CD14-positive monocyte (primary cell): ENCODE data around the gene INTS2. TPM values are rescaled to one million over a fixed set of nuclear protein-coding genes. Genes with fewer than 3 reads are reported as not detected.
A peak's percentile ranks its signal among the peaks of the same experiment; 100 is the strongest.

Experiments used
- DNase-seq, 3 donors: peaks; one replicate each; pipeline ENCODE4 v3.0.0-alpha.2; 2011 to 2022
- H2AFZ ChIP-seq: 2 replicates; pipeline ENCODE4 v1.6.0; 2012; ENCODE audit warnings: mild to moderate bottlenecking, low read depth, low read length, inconsistent platforms; ENCODE audit not compliant: insufficient read depth, poor library complexity, severe bottlenecking
- H3K27ac ChIP-seq, 2 donors: 1 replicate in 1 of 2; 2 replicates in 1 of 2; pipeline ENCODE4 v1.5.1; 2012 to 2013; ENCODE audit warnings: low read length in 2 of 2, control low read depth in 1 of 2, inconsistent platforms in 1 of 2, low read depth in 1 of 2, mild to moderate bottlenecking in 1 of 2
- H3K27me3 ChIP-seq, 2 donors: one replicate each; pipeline versions ENCODE4 v1.6.0 to v1.6.1; 2011 to 2013; ENCODE audit warnings: low read length in 2 of 2; ENCODE audit not compliant: control insufficient read depth in 2 of 2, insufficient read depth in 2 of 2
- H3K36me3 ChIP-seq, 2 donors: replicated peaks in 1 of 2; 1 replicate in 1 of 2; 2 replicates in 1 of 2; pipeline versions ENCODE4 v1.5.1 to v1.6.1; 2012 to 2013; ENCODE audit warnings: low read length in 2 of 2, control low read depth in 1 of 2, inconsistent platforms in 1 of 2, mild to moderate bottlenecking in 1 of 2; ENCODE audit not compliant: insufficient read depth in 2 of 2, control insufficient read depth in 1 of 2
- H3K4me1 ChIP-seq, 2 donors: 1 replicate in 1 of 2; 2 replicates in 1 of 2; pipeline versions ENCODE4 v1.5.1 to v1.6.1; 2012 to 2013; ENCODE audit warnings: low read length in 2 of 2, control low read depth in 1 of 2, inconsistent platforms in 1 of 2, mild to moderate bottlenecking in 1 of 2, moderate library complexity in 1 of 2; ENCODE audit not compliant: insufficient read depth in 2 of 2, control insufficient read depth in 1 of 2
- H3K4me2 ChIP-seq: replicated peaks from 2 replicates; pipeline ENCODE3; 2012; ENCODE audit warnings: low read length, moderate library complexity, mild to moderate bottlenecking; ENCODE audit not compliant: poor library complexity, severe bottlenecking; ENCODE audit errors: extremely low read depth
- H3K4me3 ChIP-seq, 3 experiments: fragments of 200-600 bp in 1 of 3; sonication (generic) in 1 of 3; replicated peaks in 1 of 3; 1 replicate in 2 of 3; 2 replicates in 1 of 3; pipeline ENCODE4 v1.5.1; 2011 to 2013; ENCODE audit warnings: low read length in 3 of 3, mild to moderate bottlenecking in 3 of 3, control low read depth in 2 of 3, low read depth in 2 of 3, inconsistent platforms in 1 of 3, moderate library complexity in 1 of 3
- H3K79me2 ChIP-seq: 2 replicates; pipeline ENCODE4 v1.6.0; 2012; ENCODE audit warnings: mild to moderate bottlenecking, control low read depth, inconsistent platforms, low read length, moderate library complexity; ENCODE audit not compliant: insufficient read depth
- H3K9ac ChIP-seq: 2 replicates; pipeline ENCODE4 v1.6.0; 2017; ENCODE audit warnings: low read length, mild to moderate bottlenecking; ENCODE audit not compliant: insufficient read depth, poor library complexity, severe bottlenecking
- H3K9me3 ChIP-seq, 2 donors: replicated peaks in 1 of 2; 1 replicate in 1 of 2; 2 replicates in 1 of 2; pipeline versions ENCODE4 v1.5.1 to v1.6.1; 2012 to 2013; ENCODE audit warnings: low read length in 2 of 2, control low read depth in 1 of 2; ENCODE audit not compliant: control insufficient read depth in 1 of 2, insufficient read depth in 1 of 2
- H4K20me1 ChIP-seq: 2 replicates; pipeline ENCODE4 v1.6.0; 2012; ENCODE audit warnings: mild to moderate bottlenecking, low read length, control low read depth, moderate library complexity; ENCODE audit not compliant: insufficient read depth
- H3K27ac Mint-ChIP-seq, 7 donors: one replicate each; pipeline ENCODE4 v1.8.0; 2020; ENCODE audit warnings: mild to moderate bottlenecking in 7 of 7, mixed read lengths in 7 of 7, moderate library complexity in 6 of 7, inconsistent platforms in 2 of 7
- H3K27me3 Mint-ChIP-seq, 3 donors: one replicate each; pipeline ENCODE4 v1.8.0; 2021 to 2022; ENCODE audit warnings: low read depth in 3 of 3, mild to moderate bottlenecking in 3 of 3, mixed read lengths in 3 of 3, moderate library complexity in 3 of 3, inconsistent platforms in 1 of 3
- H3K36me3 Mint-ChIP-seq, 2 donors: one replicate each; pipeline ENCODE4 v1.8.0; 2020; ENCODE audit warnings: mixed read lengths in 2 of 2, inconsistent platforms in 1 of 2, mild to moderate bottlenecking in 1 of 2
- H3K4me1 Mint-ChIP-seq: one replicate; pipeline ENCODE4 v1.8.0; 2020; ENCODE audit warnings: mild to moderate bottlenecking, mixed read lengths
- H3K4me3 Mint-ChIP-seq, 2 donors: one replicate each; pipeline ENCODE4 v1.8.0; 2020; ENCODE audit warnings: mild to moderate bottlenecking in 2 of 2, mixed read lengths in 2 of 2, moderate library complexity in 1 of 2
- H3K9me3 Mint-ChIP-seq, 7 donors: one replicate each; pipeline ENCODE4 v1.8.0; 2020 to 2022; ENCODE audit warnings: mixed read lengths in 7 of 7, mild to moderate bottlenecking in 6 of 7, moderate library complexity in 6 of 7, inconsistent platforms in 2 of 7
- WGBS: methylation state at CpG from one replicate; pipeline ENCODE4 v1.1.5; 2013; ENCODE audit warnings: missing lambda C conversion rate; ENCODE audit not compliant: insufficient coverage; 5-methylcytosine and 5-hydroxymethylcytosine counted together
- intact Hi-C, 2 donors: fragments of 100-400 bp; cut with micrococcal nuclease; formaldehyde crosslinking; loops; one replicate each; pipeline versions ENCODE4 v1.15.0 to v1.15.1; 2023
- polyA plus RNA-seq, 3 donors: library from polyadenylated mRNA; depleted of rRNA in 1 of 3; unstranded in 2 of 3; stranded (reverse) in 1 of 3; fragments of 300-500 nt in 2 of 3; fragments of >200 nt in 1 of 3; fragmentation: Illumina TruSeq in 2 of 3; gene quantifications; 1 replicate in 2 of 3; 2 replicates in 1 of 3; pipeline ENCODE4 v1.2.3, GENCODE V29; 2012 to 2021
- small RNA-seq: library from RNA; depleted of rRNA; stranded (forward); fragments of <200 nt; gene quantifications from one replicate; pipeline ENCODE3, GENCODE V24; 2012; ENCODE audit warnings: low read depth; ENCODE audit not compliant: insufficient read length
- TF ChIP-seq, protein P1 (sequence below): fragments of 200-600 bp; IDR thresholded peaks from one replicate; pipeline ENCODE4 v1.8.0; 2022; ENCODE audit warnings: antibody characterized with exemption, mild to moderate bottlenecking

Gene INTS2
- polyA plus RNA-seq, 3 donors, result 2.2 to 2.9 (median 2.6) TPM

DNA sequence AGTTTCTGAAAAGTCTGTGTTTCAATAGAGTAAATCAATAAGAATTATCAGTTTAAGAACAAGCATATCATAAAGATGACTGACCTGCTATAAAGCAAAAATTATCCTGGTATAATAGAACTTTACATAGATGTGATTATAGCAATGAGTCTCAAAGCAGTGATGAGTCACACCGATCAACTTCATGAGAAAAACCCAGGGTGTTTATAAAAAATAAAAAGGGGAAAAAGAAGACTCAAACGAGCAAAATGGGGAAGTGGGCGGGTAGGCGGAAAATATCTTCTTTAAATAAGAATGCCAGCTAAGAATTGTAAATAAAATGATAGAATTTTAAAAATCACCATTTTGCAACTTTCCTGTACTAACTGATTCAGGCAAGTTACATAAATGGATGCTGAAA is 111.2 kb downstream of the INTS2 start:
- no peak overlapping the region for H3K4me3 ChIP-seq
- WGBS, result no CpG with 5 or more reads among the region's 4 CpGs
- H3K79me2 ChIP-seq, result no peaks in the 10 kb centered on the region
- H3K4me1 ChIP-seq, result peaks cover 10 to 16% of the 10 kb centered on the region in 2 donors
- H3K9ac ChIP-seq, result no peak overlapping the region
- peak overlapping the region; percentile 34 for H3K4me2 ChIP-seq
- peaks cover 0 to 6% of the 10 kb centered on the region in 2 donors for H3K9me3 ChIP-seq
- H3K4me3 Mint-ChIP-seq, result peak overlapping the region in 1 of 2 donors; percentile 59
- DNase-seq, result peak; percentile 61 to 80 (median 72)
- H3K4me1 Mint-ChIP-seq, result peaks cover 19% of the 10 kb centered on the region
- peaks cover 11 to 20% of the 10 kb centered on the region in 2 donors for H3K36me3 Mint-ChIP-seq
- H3K27ac Mint-ChIP-seq, result peak overlapping the region; percentile 56 to 80 (median 77)
- peaks cover 0 to 5% of the 10 kb centered on the region in 2 donors for H3K36me3 ChIP-seq
- H4K20me1 ChIP-seq, result no peaks in the 10 kb centered on the region
- TF ChIP-seq, protein P1, sequence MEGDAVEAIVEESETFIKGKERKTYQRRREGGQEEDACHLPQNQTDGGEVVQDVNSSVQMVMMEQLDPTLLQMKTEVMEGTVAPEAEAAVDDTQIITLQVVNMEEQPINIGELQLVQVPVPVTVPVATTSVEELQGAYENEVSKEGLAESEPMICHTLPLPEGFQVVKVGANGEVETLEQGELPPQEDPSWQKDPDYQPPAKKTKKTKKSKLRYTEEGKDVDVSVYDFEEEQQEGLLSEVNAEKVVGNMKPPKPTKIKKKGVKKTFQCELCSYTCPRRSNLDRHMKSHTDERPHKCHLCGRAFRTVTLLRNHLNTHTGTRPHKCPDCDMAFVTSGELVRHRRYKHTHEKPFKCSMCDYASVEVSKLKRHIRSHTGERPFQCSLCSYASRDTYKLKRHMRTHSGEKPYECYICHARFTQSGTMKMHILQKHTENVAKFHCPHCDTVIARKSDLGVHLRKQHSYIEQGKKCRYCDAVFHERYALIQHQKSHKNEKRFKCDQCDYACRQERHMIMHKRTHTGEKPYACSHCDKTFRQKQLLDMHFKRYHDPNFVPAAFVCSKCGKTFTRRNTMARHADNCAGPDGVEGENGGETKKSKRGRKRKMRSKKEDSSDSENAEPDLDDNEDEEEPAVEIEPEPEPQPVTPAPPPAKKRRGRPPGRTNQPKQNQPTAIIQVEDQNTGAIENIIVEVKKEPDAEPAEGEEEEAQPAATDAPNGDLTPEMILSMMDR, result no peak
- intact Hi-C loops, result no loop called here
- H3K27ac ChIP-seq, result peak overlapping the region in 1 of 2 donors; percentile 60
- no peaks in the 10 kb centered on the region for H3K27me3 ChIP-seq
- H3K27me3 Mint-ChIP-seq, result no peaks in the 10 kb centered on the region
- H2AFZ ChIP-seq, result peak overlapping the region; percentile 70
- H3K9me3 Mint-ChIP-seq, result peaks cover 0 to 6% (median 5%) of the 10 kb centered on the region in 7 donors

DNA sequence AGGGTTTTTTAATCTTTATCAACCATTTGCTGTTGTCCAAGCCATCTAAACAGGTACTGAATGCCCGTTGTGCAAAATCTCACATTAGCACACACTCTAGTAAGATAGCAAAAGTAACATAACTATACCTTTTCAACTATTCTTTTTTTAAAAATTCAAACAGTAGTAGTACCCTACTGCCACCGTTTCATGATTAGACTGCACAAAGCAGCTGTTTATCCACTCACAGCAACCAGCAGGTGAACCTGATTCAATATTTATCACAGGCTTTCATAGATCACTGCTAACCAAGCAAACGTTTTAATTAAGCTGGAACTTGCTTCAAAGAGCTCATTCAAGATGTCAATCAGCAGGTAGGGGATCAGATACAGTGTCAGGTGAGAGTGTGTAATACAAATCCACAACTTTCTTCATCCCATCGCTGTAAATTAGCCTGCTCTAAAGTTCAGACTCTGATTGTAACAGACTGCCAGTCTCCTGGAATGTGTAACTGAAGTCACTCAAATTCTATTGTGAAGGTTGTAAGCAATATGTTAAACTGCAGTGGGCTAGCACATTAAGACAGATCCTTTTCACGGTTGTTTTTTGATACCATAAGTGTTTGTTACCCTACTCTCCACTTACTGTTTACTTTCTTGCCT is 111.8 kb downstream of the INTS2 start:
- H3K4me1 ChIP-seq, result peaks cover 10 to 16% of the 10 kb centered on the region in 2 donors
- H3K9ac ChIP-seq, result no peak overlapping the region
- Mint-ChIP-seq H3K9me3 (peaks cover 0 to 5% (median 4%) of the 10 kb centered on the region in 7 donors), H3K27ac (peak overlapping the region in 5 of 7 donors; percentile 26 to 80 (median 78)), H3K36me3 (peaks cover 9 to 16% of the 10 kb centered on the region in 2 donors), H3K4me1 (peaks cover 19% of the 10 kb centered on the region), H3K27me3 (no peaks in the 10 kb centered on the region), H3K4me3 (peak overlapping the region in 1 of 2 donors; percentile 59)
- no peak for DNase-seq
- no peaks in the 10 kb centered on the region for H3K27me3 ChIP-seq
- WGBS, result 92% methylated on average over 1 of the region's 5 CpGs
- H4K20me1 ChIP-seq, result no peaks in the 10 kb centered on the region
- peak overlapping the region; percentile 70 for H2AFZ ChIP-seq
- intact Hi-C loops, result no loop called here
- no peak overlapping the region for H3K4me3 ChIP-seq
- H3K9me3 ChIP-seq, result peaks cover 0 to 5% of the 10 kb centered on the region in 2 donors
- TF ChIP-seq, protein P1, result no peak
- H3K27ac ChIP-seq, result peak overlapping the region in 1 of 2 donors; percentile 55
- no peaks in the 10 kb centered on the region for H3K79me2 ChIP-seq
- peak overlapping the region; percentile 34 for H3K4me2 ChIP-seq
- H3K36me3 ChIP-seq, result peaks cover 0 to 3% of the 10 kb centered on the region in 2 donors

Small RNA genes lying within 50 kb of the gene (small RNA-seq; reads per million reads assigned to genes)
- not detected for gene RF00019

Other genes with a start within 250 kb of the INTS2 start
- under 1 TPM in 2 of 3 donors, not detected in 1; 0.11 to 0.12 TPM for gene BRIP1, start 64.5 kb downstream of the INTS2 start, polyA plus RNA-seq
- 10 to 100 TPM in 1 of 3 donors, 1 to 10 TPM in 2; 2.1 to 32.0 (median 5.0) TPM for gene MED13, start 137.3 kb upstream of the INTS2 start, polyA plus RNA-seq